Activated CD4-positive, alpha-beta memory T cell treated with anti-CD3 and anti-CD28 coated beads for 36 hours (primary cell): Measurements from ENCODE around the gene PLD2. TPM values are rescaled to one million over a fixed set of nuclear protein-coding genes. Genes with fewer than 3 reads are reported as not detected.
"Not testable (repeated sequence)": the region's sequence is repeated elsewhere in the genome, so short reads cannot be mapped to it uniquely, and the experiment has no call there.

Source experiments
- CTCF ChIA-PET: fragments of 350-600 bp; sonication (Branson Sonifier 250); formaldehyde crosslinking; loops from one replicate; lab custom pipeline; 2021; ENCODE audit warnings: antibody characterized with exemption, inconsistent platforms; lab: Charles Lee
- POLR2A ChIA-PET: fragments of 350-600 bp; sonication (Branson Sonifier 250); formaldehyde crosslinking; loops from one replicate; lab custom pipeline; 2021; ENCODE audit warnings: antibody characterized with exemption; lab: Charles Lee
- DNase-seq: peaks from one replicate; pipeline ENCODE4 v3.0.0-alpha.2; 2020
- H3K27ac Mint-ChIP-seq: one replicate; pipeline ENCODE4 v1.8.0; 2021; ENCODE audit warnings: mixed read lengths
- H3K27me3 Mint-ChIP-seq: one replicate; pipeline ENCODE4 v1.8.0; 2021; ENCODE audit warnings: mixed read lengths
- H3K36me3 Mint-ChIP-seq: one replicate; pipeline ENCODE4 v1.8.0; 2021; ENCODE audit warnings: mixed read lengths
- H3K4me1 Mint-ChIP-seq: one replicate; pipeline ENCODE4 v1.8.0; 2021; ENCODE audit warnings: low read depth, mixed read lengths
- H3K4me3 Mint-ChIP-seq: one replicate; pipeline ENCODE4 v1.8.0; 2021; ENCODE audit warnings: mild to moderate bottlenecking, mixed read lengths
- H3K9me3 Mint-ChIP-seq: one replicate; pipeline ENCODE4 v1.8.0; 2021; ENCODE audit warnings: mixed read lengths
- intact Hi-C: fragments of 100-400 bp; cut with micrococcal nuclease; formaldehyde crosslinking; loops from one replicate; pipeline ENCODE4 v1.15.1; 2023
- total RNA-seq, 2 experiments: library from RNA; stranded (reverse); gene quantifications; one replicate each; pipeline ENCODE4 v1.2.3, GENCODE V29; 2021

PLD2 gene
- total RNA-seq, 2 experiments from 2014 or later: 15.8 to 19.3 TPM

GRCh38 chr17:4852567-4853207 is 45.7 kb downstream of the PLD2 start:
- intact Hi-C loops: no loop called here
- CTCF ChIA-PET: no interaction called here
- Mint-ChIP-seq H3K27ac (peak overlapping the region; percentile 23), H3K9me3 (peaks cover 4% of the 10 kb centered on the region), H3K4me1 (peaks cover 28% of the 10 kb centered on the region), H3K27me3 (no peaks in the 10 kb centered on the region), H3K4me3 (no peak overlapping the region), H3K36me3 (peaks cover 2% of the 10 kb centered on the region)
- POLR2A ChIA-PET: no interaction called here
- no peak for DNase-seq

DNA sequence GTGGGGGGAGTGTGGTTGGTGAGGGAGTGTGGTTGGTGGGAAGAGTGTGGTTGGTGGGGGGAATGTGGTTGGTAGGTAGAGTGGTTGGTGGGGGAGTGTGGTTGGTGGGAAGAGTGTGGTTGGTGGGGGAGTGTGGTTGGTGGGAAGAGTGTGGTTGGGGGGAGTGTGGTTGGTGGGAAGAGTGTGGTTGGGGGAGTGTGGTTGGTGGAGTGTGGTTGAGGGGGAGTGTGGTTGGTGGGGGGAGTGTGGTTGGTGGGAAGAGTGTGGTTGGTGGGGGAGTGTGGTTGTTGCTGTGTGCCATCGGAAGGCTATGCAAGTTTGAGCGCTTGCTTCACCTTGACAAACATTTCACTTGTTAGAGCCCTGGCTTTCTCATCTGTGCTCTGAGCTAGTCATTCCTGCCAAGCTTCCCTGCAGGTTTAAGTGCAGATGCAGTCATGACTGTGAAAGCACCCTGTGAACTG is 46.3 kb downstream of the PLD2 start:
- Mint-ChIP-seq H3K4me3 (no peak overlapping the region), H3K27me3 (no peaks in the 10 kb centered on the region), H3K36me3 (peaks cover 2% of the 10 kb centered on the region), H3K9me3 (peaks cover 4% of the 10 kb centered on the region), H3K4me1 (peaks cover 28% of the 10 kb centered on the region), H3K27ac (no peak overlapping the region)
- ChIA-PET CTCF (no interaction called here), POLR2A (no interaction called here)
- peak; percentile 11 for DNase-seq
- intact Hi-C loops: no loop called here

DNA sequence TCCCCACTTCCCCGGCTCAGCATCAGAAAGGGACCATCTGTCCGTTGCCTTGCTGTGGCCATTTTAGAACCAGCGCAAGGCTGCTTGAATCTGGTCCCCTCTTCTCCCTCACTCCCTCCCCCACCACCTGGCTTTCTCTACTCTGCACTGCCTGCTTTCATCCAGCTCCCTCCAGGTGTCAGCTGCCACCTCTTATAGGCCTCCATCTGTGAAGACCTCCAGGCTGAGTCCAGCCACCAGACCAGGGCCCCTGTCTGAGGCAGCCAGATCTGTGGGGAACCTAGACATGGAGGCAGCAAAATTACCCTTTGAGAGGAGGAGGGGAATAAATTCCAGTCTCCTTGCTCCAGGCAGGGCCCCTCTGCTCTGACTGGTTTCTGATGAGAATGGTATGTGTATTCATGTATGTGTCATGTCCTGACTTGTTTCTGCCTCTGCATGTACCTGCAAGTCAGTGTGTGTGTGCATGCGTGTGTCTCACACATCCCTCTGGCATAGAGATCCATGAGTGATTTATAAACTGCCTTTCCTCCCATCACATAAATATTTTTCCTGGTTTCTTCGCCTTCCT is 47.2 kb downstream of the PLD2 start:
- ChIA-PET CTCF (no interaction called here), POLR2A (no interaction called here)
- H3K27me3 Mint-ChIP-seq: no peaks in the 10 kb centered on the region
- DNase-seq: no peak
- H3K4me1 Mint-ChIP-seq: peaks cover 32% of the 10 kb centered on the region
- H3K36me3 Mint-ChIP-seq: peaks cover 2% of the 10 kb centered on the region
- H3K9me3 Mint-ChIP-seq: peaks cover 4% of the 10 kb centered on the region
- intact Hi-C loops: no loop called here
- H3K4me3 Mint-ChIP-seq: no peak overlapping the region
- no peak overlapping the region for H3K27ac Mint-ChIP-seq

GRCh38 chr17:4856271-4856936 is 49.5 kb downstream of the PLD2 start:
- ChIA-PET POLR2A (no interaction called here), CTCF (no interaction called here)
- H3K27me3 Mint-ChIP-seq: no peaks in the 10 kb centered on the region
- no peak overlapping the region for H3K27ac Mint-ChIP-seq
- intact Hi-C loops: no loop called here
- peaks cover 4% of the 10 kb centered on the region for H3K9me3 Mint-ChIP-seq
- H3K4me3 Mint-ChIP-seq: no peak overlapping the region
- peaks cover 5% of the 10 kb centered on the region for H3K36me3 Mint-ChIP-seq
- no peak for DNase-seq
- H3K4me1 Mint-ChIP-seq: peaks cover 17% of the 10 kb centered on the region

DNA sequence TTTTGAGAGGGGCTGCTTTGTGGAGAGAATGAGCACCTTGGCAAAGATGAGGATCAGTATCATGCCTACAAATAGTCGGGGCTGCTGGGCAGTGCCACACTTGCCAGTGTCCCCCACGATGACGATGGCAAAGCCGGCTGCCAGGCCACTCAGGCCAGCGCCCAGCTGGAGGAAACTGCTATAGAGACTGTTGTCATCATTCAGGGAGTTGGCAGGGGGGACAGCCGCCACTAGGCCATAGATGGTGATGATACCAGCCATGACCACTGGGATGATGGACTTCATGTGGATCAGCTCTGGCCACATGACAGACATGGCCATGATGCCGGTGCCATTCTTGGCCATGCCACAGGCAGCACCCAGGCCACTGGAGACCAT is 50.0 kb downstream of the PLD2 start:
- CTCF ChIA-PET: interaction anchor here (1.3 kb wide), 1 partner anchor 24 kb away, joined by 6 read pairs; no protein-coding TSS in a partner anchor
- H3K36me3 Mint-ChIP-seq: peaks cover 5% of the 10 kb centered on the region
- no peak for DNase-seq
- H3K27me3 Mint-ChIP-seq: no peaks in the 10 kb centered on the region
- peaks cover 4% of the 10 kb centered on the region for H3K9me3 Mint-ChIP-seq
- H3K4me1 Mint-ChIP-seq: peaks cover 15% of the 10 kb centered on the region
- no peak overlapping the region for H3K27ac Mint-ChIP-seq
- intact Hi-C loops: no loop called here
- POLR2A ChIA-PET: interaction anchor here (0.5 kb wide), 1 partner anchor 18 kb away, joined by 3 read pairs; no protein-coding TSS in a partner anchor
- no peak overlapping the region for H3K4me3 Mint-ChIP-seq

- H3K36me3 Mint-ChIP-seq, intact Hi-C loops, H3K9me3 Mint-ChIP-seq, H3K27ac Mint-ChIP-seq, H3K27me3 Mint-ChIP-seq, DNase-seq, H3K4me3 Mint-ChIP-seq: not testable (repeated sequence)
- ChIA-PET CTCF (interaction anchor here (1.3 kb wide), 1 partner anchor 24 kb away, joined by 6 read pairs; no protein-coding TSS in a partner anchor), POLR2A (interaction anchor here (0.5 kb wide), 1 partner anchor 19 kb away, joined by 3 read pairs; no protein-coding TSS in a partner anchor)
- peaks cover 10% of the 10 kb centered on the region for H3K4me1 Mint-ChIP-seq
Observed at GRCh38 chr17:4857347-4857746, 50.4 kb downstream of the PLD2 start.

DNA sequence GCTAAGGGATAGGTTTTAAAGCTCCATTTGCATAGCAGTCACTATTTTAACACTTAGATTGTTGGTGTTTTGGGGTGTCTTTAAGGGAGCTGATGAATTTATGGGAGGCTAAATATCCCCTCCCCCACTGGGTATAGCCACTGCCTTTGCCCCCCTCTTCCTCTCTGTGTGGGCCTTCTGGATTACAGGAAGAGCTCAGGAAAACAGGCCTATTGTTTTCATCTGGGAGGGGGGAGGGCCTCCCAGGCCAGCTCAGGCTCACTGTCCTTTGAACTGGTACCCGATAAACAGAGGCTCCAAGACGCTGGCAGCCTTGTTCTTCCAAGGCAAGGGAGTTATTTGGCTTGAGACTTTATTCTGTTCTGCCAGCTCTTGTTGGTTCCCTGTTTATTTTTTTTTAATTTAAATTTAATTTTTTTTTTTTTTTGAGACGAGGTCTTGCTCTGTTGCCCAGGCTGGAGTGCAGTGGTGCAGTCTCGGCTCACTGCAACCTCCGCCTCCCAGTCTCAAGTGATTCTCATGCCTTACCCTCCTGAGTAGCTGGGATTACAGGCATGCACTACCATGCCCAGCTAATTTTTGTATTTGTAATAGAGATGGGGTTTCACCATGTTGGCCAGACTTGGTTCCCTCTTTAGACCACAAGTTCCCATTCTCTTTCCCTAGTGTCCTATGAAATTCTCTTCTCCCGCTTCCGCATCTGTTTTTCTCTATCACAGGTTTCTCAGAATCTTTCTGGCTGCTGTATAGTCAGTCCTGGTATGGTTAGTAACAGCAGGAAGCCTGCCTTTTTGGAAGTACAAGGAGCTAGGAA is 51.3 kb downstream of the PLD2 start:
- no peak for DNase-seq
- Mint-ChIP-seq H3K36me3 (peaks cover 5% of the 10 kb centered on the region), H3K4me3 (no peak overlapping the region), H3K4me1 (peaks cover 9% of the 10 kb centered on the region), H3K9me3 (no peaks in the 10 kb centered on the region), H3K27me3 (no peaks in the 10 kb centered on the region), H3K27ac (no peak overlapping the region)
- CTCF ChIA-PET: interaction anchor here (1.3 kb wide), 1 partner anchor 23 kb away, joined by 6 read pairs; no protein-coding TSS in a partner anchor
- intact Hi-C loops: no loop called here
- POLR2A ChIA-PET: interaction anchor here (0.6 to 0.7 kb wide), 2 partner anchors 62 to 172 kb away, joined by 3 read pairs; partner anchors contain the start of gene PSMB6

DNA sequence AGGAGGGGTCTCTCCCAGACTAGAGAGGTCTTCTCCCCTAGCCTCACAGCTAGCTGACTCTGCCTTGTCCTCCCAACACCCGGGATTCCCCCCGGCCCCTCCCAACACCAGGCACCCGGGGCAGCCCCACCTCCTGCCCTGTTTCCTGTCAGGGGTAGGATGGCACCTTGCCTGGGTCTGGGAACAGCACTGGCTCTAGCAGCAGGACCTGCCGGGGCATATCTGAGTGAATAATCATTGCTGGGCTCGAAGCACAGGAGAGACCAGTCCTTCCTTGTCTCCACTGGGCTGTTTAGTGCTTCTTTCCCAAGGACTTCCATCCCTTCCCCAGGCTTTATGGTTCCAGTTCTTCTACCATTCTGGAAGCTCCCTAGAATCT is 51.9 kb downstream of the PLD2 start:
- H3K27ac Mint-ChIP-seq: no peak overlapping the region
- H3K4me1 Mint-ChIP-seq: peaks cover 9% of the 10 kb centered on the region
- POLR2A ChIA-PET: interaction anchor here (0.6 to 0.7 kb wide), 2 partner anchors 63 to 171 kb away, joined by 3 read pairs; partner anchors contain the start of gene PSMB6

GRCh38 chr17:4859816-4860625 is 53.1 kb downstream of the PLD2 start:
- peaks cover 5% of the 10 kb centered on the region for H3K36me3 Mint-ChIP-seq
- peaks cover 6% of the 10 kb centered on the region for H3K4me1 Mint-ChIP-seq
- intact Hi-C loops: no loop called here
- H3K4me3 Mint-ChIP-seq: no peak overlapping the region
- H3K27ac Mint-ChIP-seq: no peak overlapping the region
- no peaks in the 10 kb centered on the region for H3K27me3 Mint-ChIP-seq
- ChIA-PET POLR2A (no interaction called here), CTCF (interaction anchor here (0.9 to 1.2 kb wide), 2 partner anchors 28 to 293 kb away, joined by 3 to 4 read pairs; no protein-coding TSS in a partner anchor)
- no peaks in the 10 kb centered on the region for H3K9me3 Mint-ChIP-seq
- no peak for DNase-seq

More for the DNA sequence above, 51.9 kb downstream of the PLD2 start:
- peaks cover 5% of the 10 kb centered on the region for H3K36me3 Mint-ChIP-seq
- no peak overlapping the region for H3K4me3 Mint-ChIP-seq
- no peaks in the 10 kb centered on the region for H3K9me3 Mint-ChIP-seq
- H3K27me3 Mint-ChIP-seq: no peaks in the 10 kb centered on the region
- DNase-seq: peak; percentile 10
- intact Hi-C loops: no loop called here
- CTCF ChIA-PET: no interaction called here

- intact Hi-C loops: no loop called here
- H3K4me1 Mint-ChIP-seq: peaks cover 6% of the 10 kb centered on the region
- H3K27me3 Mint-ChIP-seq: no peaks in the 10 kb centered on the region
- H3K9me3 Mint-ChIP-seq: no peaks in the 10 kb centered on the region
- ChIA-PET CTCF (interaction anchor here (0.5 to 1.2 kb wide), 3 partner anchors 27 to 449 kb away, joined by 3 to 4 read pairs (median 3); no protein-coding TSS in a partner anchor), POLR2A (no interaction called here)
- H3K27ac Mint-ChIP-seq: no peak overlapping the region
- H3K36me3 Mint-ChIP-seq: peaks cover 5% of the 10 kb centered on the region
- no peak overlapping the region for H3K4me3 Mint-ChIP-seq
- DNase-seq: no peak
Observed at GRCh38 chr17:4860651-4861050, 53.7 kb downstream of the PLD2 start.

- no peaks in the 10 kb centered on the region for H3K27me3 Mint-ChIP-seq
- H3K9me3 Mint-ChIP-seq: no peaks in the 10 kb centered on the region
- no peak for DNase-seq
- no peak overlapping the region for H3K4me3 Mint-ChIP-seq
- intact Hi-C loops: no loop called here
- ChIA-PET POLR2A (no interaction called here), CTCF (interaction anchor here (0.5 to 1.2 kb wide), 3 partner anchors 27 to 450 kb away, joined by 3 to 4 read pairs (median 3); no protein-coding TSS in a partner anchor)
- H3K27ac Mint-ChIP-seq: no peak overlapping the region
- peaks cover 6% of the 10 kb centered on the region for H3K4me1 Mint-ChIP-seq
- peaks cover 5% of the 10 kb centered on the region for H3K36me3 Mint-ChIP-seq
Observed at GRCh38 chr17:4861052-4861451, 54.1 kb downstream of the PLD2 start.
